HCT116 (cell line): ENCODE data around the gene LMBR1L. TPM values are rescaled to one million over a fixed set of nuclear protein-coding genes. Genes with fewer than 3 reads are reported as not detected.

Experiments used
- ATAC-seq: fragments of 200-7000 bp; cut with Tn5 transposase; 2 replicates; pipeline ENCODE4 v1.9.1; 2020; ENCODE audit warnings: mild to moderate bottlenecking, moderate library complexity
- BruUV-seq: library from RNA; stranded (reverse); fragments of 400-500 nt; replicated peaks from 2 replicates; lab custom pipeline; 2021; lab: Mats Ljungman, UMichigan
- CTCF ChIA-PET: fragments of 300-600 bp; sonication (Branson Sonifier 250); formaldehyde crosslinking; loops from one replicate; lab custom pipeline; 2021; ENCODE audit warnings: antibody characterized with exemption; lab: Charles Lee
- POLR2A ChIA-PET: fragments of 300-600, 350-600 bp; sonication (Branson Sonifier 250); formaldehyde crosslinking; loops from one replicate; lab custom pipeline; 2021; ENCODE audit warnings: antibody characterized with exemption; lab: Charles Lee
- RAD21 ChIA-PET, 2 experiments: fragments of 300-600 bp; sonication (Branson Sonifier 250); formaldehyde crosslinking; loops; one replicate each; lab custom pipeline; 2023; ENCODE audit warnings: low total read pairs in 2 of 2; ENCODE audit not compliant: uncharacterized antibody in 2 of 2, unreplicated experiment in 2 of 2, low non-redundant PET in 1 of 2; lab: Charles Lee
- DNase-seq: peaks from one replicate; pipeline ENCODE4 v3.0.0-alpha.2; 2010; ENCODE audit warnings: low read depth, low spot score
- H2AFZ ChIP-seq: fragments of 200-600 bp; shearing (Covaris generic), sonication (generic); 2 replicates; pipeline ENCODE4 v1.6.1; 2017; ENCODE audit warnings: low read depth, mixed run types, mixed read lengths, antibody characterized with exemption, low read length; ENCODE audit not compliant: poor library complexity, severe bottlenecking
- H3K27ac ChIP-seq: 2 replicates; pipeline ENCODE4 v1.5.1; 2012; ENCODE audit warnings: low read depth, low read length
- H3K27me3 ChIP-seq: fragments of 200-600 bp; sonication (generic); 2 replicates; pipeline ENCODE4 v1.6.1; 2016; ENCODE audit warnings: mixed run types, low read length, mixed read lengths; ENCODE audit not compliant: insufficient read depth
- H3K36me3 ChIP-seq, 2 experiments: fragments of 200-500 bp in 1 of 2; fragments of 200-600 bp in 1 of 2; sonication (Bioruptor generic) in 1 of 2; sonication (generic) in 1 of 2; 2 replicates each; pipeline versions ENCODE4 v1.5.1 to v1.6.1; 2014 to 2016; ENCODE audit warnings: low read length in 2 of 2, inconsistent platforms in 1 of 2, mixed read lengths in 1 of 2, mixed run types in 1 of 2; ENCODE audit not compliant: insufficient read depth in 2 of 2, control insufficient read depth in 1 of 2
- H3K4me1 ChIP-seq, 2 experiments: fragments of 200-600 bp in 1 of 2; sonication (generic) in 1 of 2; 2 replicates each; pipeline versions ENCODE4 v1.5.1 to v1.6.1; 2012 to 2017; ENCODE audit warnings: low read length in 2 of 2, inconsistent platforms in 1 of 2, mild to moderate bottlenecking in 1 of 2, mixed read lengths in 1 of 2, mixed run types in 1 of 2, moderate library complexity in 1 of 2; ENCODE audit not compliant: insufficient read depth in 2 of 2, control insufficient read depth in 1 of 2
- H3K4me2 ChIP-seq: fragments of 200-600 bp; sonication (generic); 2 replicates; pipeline ENCODE4 v1.6.1; 2017; ENCODE audit warnings: mixed run types, low read length, mixed read lengths
- H3K4me3 ChIP-seq, 2 experiments: fragments of 200-600 bp in 1 of 2; sonication (generic) in 1 of 2; replicated peaks in 1 of 2; 2 replicates each; pipeline ENCODE4 v1.5.1; 2011 to 2016; ENCODE audit warnings: low read length in 2 of 2, control low read depth in 1 of 2, low read depth in 1 of 2, mild to moderate bottlenecking in 1 of 2, mixed read lengths in 1 of 2, mixed run types in 1 of 2
- H3K79me2 ChIP-seq: fragments of 200-600 bp; sonication (generic); 2 replicates; pipeline ENCODE4 v1.6.1; 2017; ENCODE audit warnings: mild to moderate bottlenecking, mixed run types, low read length, moderate library complexity, mixed read lengths; ENCODE audit not compliant: insufficient read depth
- H3K9ac ChIP-seq: fragments of 200-600 bp; sonication (generic); 2 replicates; pipeline ENCODE4 v1.6.1; 2016; ENCODE audit warnings: low read length, mixed read lengths
- H3K9me2 ChIP-seq: fragments of 200-600 bp; sonication (generic), shearing (Covaris generic); 2 replicates; pipeline ENCODE4 v1.6.1; 2017; ENCODE audit warnings: mixed run types, mild to moderate bottlenecking, moderate library complexity; ENCODE audit not compliant: insufficient read depth
- H3K9me3 ChIP-seq, 2 experiments: fragments of 200-500 bp in 1 of 2; fragments of 200-600 bp in 1 of 2; sonication (Bioruptor generic) in 1 of 2; sonication (generic) in 1 of 2; 2 replicates each; pipeline ENCODE4 v1.6.1; 2014 to 2017; ENCODE audit warnings: low read length in 2 of 2, mixed read lengths in 2 of 2, inconsistent platforms in 1 of 2, low read depth in 1 of 2, mild to moderate bottlenecking in 1 of 2, mixed run types in 1 of 2, moderate library complexity in 1 of 2; ENCODE audit not compliant: control insufficient read depth in 1 of 2, insufficient read depth in 1 of 2
- H4K20me1 ChIP-seq: fragments of 200-600 bp; sonication (generic), shearing (Covaris generic); 2 replicates; pipeline ENCODE4 v1.6.1; 2017; ENCODE audit warnings: mixed run types, mild to moderate bottlenecking, moderate library complexity; ENCODE audit not compliant: insufficient read depth
- ATF3 ChIP-seq: IDR thresholded peaks from 2 replicates; pipeline ENCODE4 v1.6.1; 2012
- CEBPB ChIP-seq: IDR thresholded peaks from 2 replicates; pipeline ENCODE4 v1.6.1; 2012; ENCODE audit warnings: low read depth
- CTCF ChIP-seq, 3 experiments: fragments of 200-600 bp in 1 of 3; sonication (generic) in 1 of 3; IDR thresholded peaks in 2 of 3; conservative IDR thresholded peaks in 1 of 3; 2 replicates each; pipeline ENCODE4 v1.5.1; 2012 to 2017; ENCODE audit warnings: low read depth in 2 of 3, low read length in 2 of 3, antibody characterized with exemption in 1 of 3, borderline replicate concordance in 1 of 3, control low read depth in 1 of 3, mild to moderate bottlenecking in 1 of 3, mixed read lengths in 1 of 3, mixed run types in 1 of 3, moderate library complexity in 1 of 3; ENCODE audit not compliant: insufficient read depth in 1 of 3
- ELF1 ChIP-seq: IDR thresholded peaks from 2 replicates; pipeline ENCODE4 v1.6.1; 2012; ENCODE audit warnings: low read depth, borderline replicate concordance
- EZH2 ChIP-seq: fragments of 200-600 bp; sonication (generic); IDR thresholded peaks from 2 replicates; pipeline ENCODE4 v1.6.1; 2017; ENCODE audit warnings: antibody characterized with exemption, mixed run types
- EZH2phosphoT487 ChIP-seq: fragments of 200-600 bp; IDR thresholded peaks from 2 replicates; pipeline ENCODE4 v1.6.1; 2018; ENCODE audit warnings: antibody characterized with exemption, borderline replicate concordance
- FOSL1 ChIP-seq: IDR thresholded peaks from 2 replicates; pipeline ENCODE4 v1.6.1; 2012; ENCODE audit warnings: low read depth
- JUND ChIP-seq: IDR thresholded peaks from 2 replicates; pipeline ENCODE4 v1.6.1; 2012
- POLR2A ChIP-seq: IDR thresholded peaks from 2 replicates; pipeline ENCODE4 v1.7.0; 2011; ENCODE audit warnings: borderline replicate concordance; ENCODE audit not compliant: insufficient read depth, insufficient read length; ENCODE audit errors: extremely low read depth
- POLR2AphosphoS5 ChIP-seq: IDR thresholded peaks from 2 replicates; pipeline ENCODE4 v1.6.1; 2011; ENCODE audit warnings: mild to moderate bottlenecking, low read depth, low read length, moderate library complexity
- SIN3A ChIP-seq: IDR thresholded peaks from 2 replicates; pipeline ENCODE4 v1.6.1; 2012; ENCODE audit warnings: low read depth
- SP1 ChIP-seq: IDR thresholded peaks from 2 replicates; pipeline ENCODE4 v1.6.1; 2012; ENCODE audit warnings: low read depth
- SRF ChIP-seq: IDR thresholded peaks from 2 replicates; pipeline ENCODE4 v1.6.1; 2012; ENCODE audit warnings: low read depth
- TCF7L2 ChIP-seq: IDR thresholded peaks from 2 replicates; pipeline ENCODE4 v1.7.0; 2011; ENCODE audit warnings: borderline replicate concordance, inconsistent platforms; ENCODE audit not compliant: insufficient read depth, insufficient read length; ENCODE audit errors: extremely low read depth
- YY1 ChIP-seq: IDR thresholded peaks from 2 replicates; pipeline ENCODE4 v1.6.1; 2011; ENCODE audit warnings: low read length, low read depth, moderate library complexity, mild to moderate bottlenecking; ENCODE audit not compliant: insufficient replicate concordance; ENCODE audit errors: extremely low read depth
- ZBTB33 ChIP-seq: IDR thresholded peaks from 2 replicates; pipeline ENCODE4 v1.6.1; 2011; ENCODE audit warnings: mild to moderate bottlenecking, low read length, moderate library complexity; ENCODE audit not compliant: insufficient replicate concordance; ENCODE audit errors: extremely low read depth
- ZFX ChIP-seq: fragments of 450-650 bp; IDR thresholded peaks from 2 replicates; pipeline ENCODE4 v1.6.1; 2017
- intact Hi-C: fragments of 100-400 bp; cut with micrococcal nuclease; formaldehyde crosslinking; loops from 2 replicates; pipeline ENCODE4 v1.10.0; 2022
- total RNA-seq: library from RNA; stranded (reverse); gene quantifications from one replicate; pipeline ENCODE4 v1.2.1, GENCODE V29; 2021; ENCODE audit not compliant: unreplicated experiment

The LMBR1L gene
- total RNA-seq, 1 experiment from 2014 or later = 44.4 TPM

GRCh38 chr12:49093792-49094159, 16.9 kb downstream of the LMBR1L start:
- TF ChIP-seq JUND = no peak
- TF ChIP-seq TCF7L2 = no peak
- TF ChIP-seq ZBTB33 = no peak
- no peak for TF ChIP-seq CTCF (IDR thresholded peaks at IDR 0.05 in 2 of 3, conservative IDR thresholded peaks at IDR 0.05 in 1 of 3; ENCODE audit: borderline replicate concordance in 1 of 3, insufficient read depth in 1 of 3, low read depth in 2 of 3, low read length in 2 of 3)
- no peak for TF ChIP-seq ATF3
- no peak for TF ChIP-seq ELF1
- no peak for TF ChIP-seq SIN3A
- TF ChIP-seq EZH2 = no peak
- no peak for TF ChIP-seq FOSL1
- TF ChIP-seq YY1 = no peak
- no peak for TF ChIP-seq EZH2phosphoT487
- TF ChIP-seq POLR2AphosphoS5 = no peak
- TF ChIP-seq SP1 = no peak
- no peak for TF ChIP-seq ZFX
- no peak for TF ChIP-seq SRF
- TF ChIP-seq CEBPB = no peak
- TF ChIP-seq POLR2A = no peak
- TF ChIP-seq, all 23 proteins: peak for 0
- RAD21 ChIA-PET = no interaction called here
- ATAC-seq = no peak
- Histone ChIP-seq H3K9ac (no peak overlapping the region), H4K20me1 (no peaks in the 10 kb centered on the region), H3K79me2 (no peaks in the 10 kb centered on the region), H3K4me3 (no peak overlapping the region), H3K36me3 (0 out of 4 replicates have a peak, but pooled peaks cover 0 to 6% of the 10 kb centered on the region in 2 experiments), H3K4me1 (peaks cover 2% of the 10 kb centered on the region in 2 experiments; a peak in 2 of 4 replicates), H2AFZ (no peak overlapping the region), H3K27ac (no peak overlapping the region), H3K4me2 (no peak overlapping the region), H3K9me3 (no peaks in the 10 kb centered on the region), H3K27me3 (no peaks in the 10 kb centered on the region), H3K9me2 (no peaks in the 10 kb centered on the region)
- intact Hi-C loops = no loop called here
- BruUV-seq = no TSS peak
- no peak for DNase-seq
- CTCF ChIA-PET = interaction anchor here (0.9 to 4.9 kb wide), 2 partner anchors 24 to 30 kb away, joined by 3 to 23 read pairs; partner anchors contain the start of gene RHEBL1
- POLR2A ChIA-PET = interaction anchor here (1.0 kb wide), 1 partner anchor 37 kb away, joined by 5 read pairs; the partner anchor contains the start of gene TUBA1B
